Endothelial cell of umbilical vein (primary cell): Measurements from ENCODE around the gene CACNA1B. TPM values are rescaled to one million over a fixed set of nuclear protein-coding genes. Genes with fewer than 3 reads are reported as not detected.

Experiments used
- BruUV-seq: library from RNA; stranded (reverse); fragments of 400-500 nt; replicated peaks from 2 replicates; lab custom pipeline; 2021; lab: Mats Ljungman, UMichigan
- CTCF ChIA-PET: fragments of 300-600, 350-600 bp; sonication (Branson Sonifier 250); formaldehyde crosslinking; loops from one replicate; lab custom pipeline; 2021; ENCODE audit warnings: antibody characterized with exemption, inconsistent platforms; lab: Charles Lee
- POLR2A ChIA-PET: fragments of 300-600, 350-600 bp; sonication (Branson Sonifier 250); formaldehyde crosslinking; loops from one replicate; lab custom pipeline; 2021; ENCODE audit warnings: antibody characterized with exemption, inconsistent platforms; lab: Charles Lee
- DNase-seq: peaks from one replicate; pipeline ENCODE4 v3.0.0-alpha.2; 2011; ENCODE audit warnings: low read depth, low spot score
- FAIRE-seq: peaks from 2 replicates; lab custom pipeline; 2011; peaks lifted over from hg19 to GRCh38; lab: Jason Lieb, UNC
- H2AFZ ChIP-seq: 2 replicates; pipeline ENCODE4 v1.6.0; 2012; ENCODE audit warnings: low read depth, low read length, control low read depth, inconsistent platforms
- H3K27ac ChIP-seq: 2 replicates; pipeline ENCODE4 v1.5.1; 2011; ENCODE audit warnings: low read depth, mild to moderate bottlenecking, control low read depth, low read length, moderate library complexity; ENCODE audit not compliant: insufficient read depth
- H3K27me3 ChIP-seq, 2 experiments: 2 replicates each; pipeline versions ENCODE4 v1.6.0 to v1.6.1; 2011; ENCODE audit warnings: low read length in 2 of 2, mixed read lengths in 1 of 2; ENCODE audit not compliant: control insufficient read depth in 2 of 2, insufficient read depth in 2 of 2
- H3K36me3 ChIP-seq, 2 experiments: 2 replicates in 1 of 2; 3 replicates in 1 of 2; pipeline ENCODE4 v1.5.1; 2011; ENCODE audit warnings: low read length in 2 of 2, mild to moderate bottlenecking in 1 of 2, moderate library complexity in 1 of 2; ENCODE audit not compliant: control insufficient read depth in 2 of 2, insufficient read depth in 2 of 2; ENCODE audit errors: extremely low read depth in 1 of 2
- H3K4me1 ChIP-seq: 3 replicates; pipeline ENCODE4 v1.5.1; 2011; ENCODE audit warnings: mild to moderate bottlenecking, low read length; ENCODE audit not compliant: control insufficient read depth, insufficient read depth; ENCODE audit errors: extremely low read depth
- H3K4me2 ChIP-seq: 2 replicates; pipeline ENCODE4 v1.6.1; 2011; ENCODE audit warnings: low read length, control low read depth, mixed read lengths; ENCODE audit not compliant: insufficient read depth
- H3K4me3 ChIP-seq, 3 experiments: fragments of 200-600 bp in 1 of 3; sonication (generic), shearing (Covaris generic) in 1 of 3; replicated peaks in 1 of 3; 2 replicates each; pipeline ENCODE4 v1.5.1; 2011 to 2016; ENCODE audit warnings: control low read depth in 3 of 3, low read length in 3 of 3, mild to moderate bottlenecking in 2 of 3, inconsistent platforms in 1 of 3, low read depth in 1 of 3, moderate library complexity in 1 of 3; ENCODE audit not compliant: insufficient read depth in 1 of 3
- H3K79me2 ChIP-seq: 2 replicates; pipeline ENCODE4 v1.6.0; 2012; ENCODE audit warnings: low read length, inconsistent platforms; ENCODE audit not compliant: control insufficient read depth, insufficient read depth
- H3K9ac ChIP-seq: replicated peaks from 2 replicates; pipeline ENCODE3; 2011; ENCODE audit warnings: low read length, control low read depth; ENCODE audit not compliant: insufficient read depth; ENCODE audit errors: extremely low read depth
- H3K9me1 ChIP-seq: replicated peaks from 3 replicates; pipeline ENCODE4 v1.6.0; 2011; ENCODE audit warnings: mild to moderate bottlenecking, low read length; ENCODE audit not compliant: control insufficient read depth, insufficient read depth; ENCODE audit errors: extremely low read depth
- H3K9me3 ChIP-seq: replicated peaks from 2 replicates; pipeline ENCODE4 v1.5.1; 2012; ENCODE audit warnings: low read length, inconsistent platforms; ENCODE audit not compliant: control insufficient read depth, insufficient read depth
- H4K20me1 ChIP-seq: replicated peaks from 2 replicates; pipeline ENCODE3; 2011; ENCODE audit warnings: mild to moderate bottlenecking, low read length; ENCODE audit not compliant: control insufficient read depth, insufficient read depth; ENCODE audit errors: extremely low read depth
- CTCF ChIP-seq, 2 donors: IDR thresholded peaks; 1 replicate in 1 of 2; 2 replicates in 1 of 2; pipeline ENCODE4 v1.5.1; 2011; ENCODE audit warnings: low read length in 2 of 2, mild to moderate bottlenecking in 2 of 2, moderate library complexity in 2 of 2, control low read depth in 1 of 2, inconsistent platforms in 1 of 2, low read depth in 1 of 2; ENCODE audit not compliant: insufficient read depth in 1 of 2; ENCODE audit errors: extremely low read depth in 1 of 2
- EZH2 ChIP-seq: IDR thresholded peaks from 2 replicates; pipeline ENCODE4 v1.6.1; 2012; ENCODE audit warnings: borderline replicate concordance, low read depth, mild to moderate bottlenecking, moderate library complexity, low read length, inconsistent platforms; ENCODE audit not compliant: severe bottlenecking
- FOS ChIP-seq: IDR thresholded peaks from 2 replicates; pipeline ENCODE4 v1.6.1; 2011; ENCODE audit warnings: mild to moderate bottlenecking, low read length, moderate library complexity, borderline replicate concordance; ENCODE audit not compliant: insufficient read depth
- GATA2 ChIP-seq: IDR thresholded peaks from 2 replicates; pipeline ENCODE4 v1.7.0; 2011; ENCODE audit warnings: low read depth, mild to moderate bottlenecking, moderate library complexity, mixed read lengths, low read length; ENCODE audit not compliant: insufficient read length, insufficient read depth
- JUN ChIP-seq: IDR thresholded peaks from 2 replicates; pipeline ENCODE4 v1.6.1; 2011; ENCODE audit warnings: borderline replicate concordance, low read depth; ENCODE audit not compliant: insufficient read length, insufficient read depth
- MAX ChIP-seq: IDR thresholded peaks from 2 replicates; pipeline ENCODE4 v1.6.1; 2011; ENCODE audit not compliant: insufficient read depth, insufficient read length
- MYC ChIP-seq: IDR thresholded peaks from one replicate; pipeline ENCODE4 v1.6.1; 2011; ENCODE audit warnings: mild to moderate bottlenecking, low read depth, low read length
- POLR2A ChIP-seq: IDR thresholded peaks from 2 replicates; pipeline ENCODE4 v1.6.1; 2012; ENCODE audit warnings: low read depth, mild to moderate bottlenecking, control low read depth, low read length
- POLR2AphosphoS5 ChIP-seq: IDR thresholded peaks from 2 replicates; pipeline ENCODE4 v1.6.1; 2012; ENCODE audit warnings: low read depth, mild to moderate bottlenecking, control low read depth, low read length, moderate library complexity; ENCODE audit not compliant: insufficient read depth
- dilution Hi-C: fragments of 300-500 bp; cut with MboI; formaldehyde crosslinking; loops from one replicate; pipeline ENCODE4 v1.15.0; 2019; ENCODE audit warnings: low sequenced_read_pairs; ENCODE audit not compliant: extremely low pct_ligation_motif_present
- intact Hi-C: fragments of 100-400 bp; cut with micrococcal nuclease; formaldehyde crosslinking; loops from one replicate; pipeline ENCODE4 v1.10.0; 2022
- polyA plus RNA-seq, 4 experiments: library from polyadenylated mRNA; depleted of rRNA in 3 of 4; stranded (reverse) in 3 of 4; unstranded in 1 of 4; fragments of >200 nt; gene quantifications; 2 replicates each; pipeline versions ENCODE4 v1.2.1 to v1.2.3, GENCODE V29; 2011 to 2012; ENCODE audit warnings: missing spikeins in 1 of 4
- total RNA-seq: library from RNA; stranded (reverse); gene quantifications from 2 replicates; pipeline ENCODE4 v1.2.3, GENCODE V29; 2021

Gene CACNA1B
- total and polyA plus RNA-seq, 2 donors (not counting 3 experiments of a cell fraction or from before 2014, with no cell fraction given): 0.11 to 0.41 TPM

GRCh38 chr9:137988701-137989100, 111.1 kb downstream of the CACNA1B start:
- Histone ChIP-seq H3K27ac (no peak overlapping the region), H3K9me3 (no peaks in the 10 kb centered on the region), H3K4me2 (no peak overlapping the region), H3K4me3 (no peak overlapping the region), H3K27me3 (no peaks in the 10 kb centered on the region), H3K9ac (no peak overlapping the region), H3K79me2 (no peaks in the 10 kb centered on the region), H4K20me1 (no peaks in the 10 kb centered on the region), H3K36me3 (no peaks in the 10 kb centered on the region), H3K4me1 (no peaks in the 10 kb centered on the region), H3K9me1 (no peaks in the 10 kb centered on the region), H2AFZ (no peak overlapping the region)
- CTCF ChIA-PET: no interaction called here
- DNase-seq (no peak), FAIRE-seq (no peak)
- intact Hi-C loops: no loop called here
- POLR2A ChIA-PET: no interaction called here
- no TSS peak for BruUV-seq
- dilution Hi-C loops: no loop called here
- TF ChIP-seq JUN (no peak), FOS (no peak), GATA2 (no peak), MAX (no peak), EZH2 (no peak), MYC (no peak), CTCF (IDR thresholded peaks at IDR 0.05; ENCODE audit: extremely low read depth in 1 of 2, insufficient read depth in 1 of 2, low read depth in 1 of 2, low read length in 2 of 2) (no peak), POLR2AphosphoS5 (no peak), POLR2A (no peak)
